WTC11 (cell line): ENCODE measurements around the gene GOLT1A. TPM values are rescaled to one million over a fixed set of nuclear protein-coding genes. Genes with fewer than 3 reads are reported as not detected.

Source experiments
- ATAC-seq: fragments of 200-7000 bp; cut with Tn5 transposase; 2 replicates; pipeline ENCODE4 v1.10.0; 2021; ENCODE audit warnings: mild to moderate bottlenecking, moderate library complexity
- CTCF ChIA-PET: fragments of 300-600 bp; sonication (Branson Sonifier 250); formaldehyde crosslinking; loops from one replicate; lab custom pipeline; 2021; ENCODE audit warnings: antibody characterized with exemption; lab: Charles Lee
- POLR2A ChIA-PET: fragments of 350-600 bp; sonication (Branson Sonifier 250); formaldehyde crosslinking; loops from one replicate; lab custom pipeline; 2021; ENCODE audit warnings: antibody characterized with exemption; lab: Charles Lee
- DNase-seq: peaks from one replicate; pipeline ENCODE4 v3.0.0; 2021; ENCODE audit warnings: low spot score
- H3K27ac Mint-ChIP-seq: 2 replicates; pipeline ENCODE4 v1.8.0; 2021; ENCODE audit warnings: mixed read lengths
- H3K27me3 Mint-ChIP-seq: 2 replicates; pipeline ENCODE4 v1.8.0; 2021; ENCODE audit warnings: low read depth, mild to moderate bottlenecking, moderate library complexity, mixed read lengths
- H3K36me3 Mint-ChIP-seq: 2 replicates; pipeline ENCODE4 v1.8.0; 2021; ENCODE audit warnings: mixed read lengths
- H3K4me1 Mint-ChIP-seq: 2 replicates; pipeline ENCODE4 v1.8.0; 2022; ENCODE audit warnings: mixed read lengths
- H3K4me3 Mint-ChIP-seq: 2 replicates; pipeline ENCODE4 v1.8.0; 2021; ENCODE audit warnings: mild to moderate bottlenecking, moderate library complexity, mixed read lengths
- H3K9me3 Mint-ChIP-seq: 2 replicates; pipeline ENCODE4 v1.8.0; 2021; ENCODE audit warnings: mixed read lengths
- CBFB ChIP-seq: sonication (generic); formaldehyde crosslinking; IDR thresholded peaks from 2 replicates; pipeline ENCODE4 v1.8.1; 2022; ENCODE audit warnings: mild to moderate bottlenecking, low read depth, missing genetic modification reagents
- FOXP1 ChIP-seq: sonication (generic); formaldehyde crosslinking; IDR thresholded peaks from 2 replicates; pipeline ENCODE4 v1.8.0; 2022; ENCODE audit warnings: missing genetic modification reagents, mild to moderate bottlenecking, moderate library complexity, borderline replicate concordance
- GABPB1 ChIP-seq: sonication (generic); formaldehyde crosslinking; IDR thresholded peaks from 2 replicates; pipeline ENCODE4 v1.8.1; 2023; ENCODE audit warnings: mild to moderate bottlenecking, missing genetic modification reagents
- HMGA2 ChIP-seq: fragments of 250-450 bp; sonication (Bioruptor Pico); IDR thresholded peaks from 2 replicates; pipeline ENCODE4 v1.4.0; 2021; ENCODE audit warnings: mild to moderate bottlenecking, moderate library complexity
- OVOL2 ChIP-seq: fragments of 250-450 bp; sonication (Bioruptor Pico); IDR thresholded peaks from 2 replicates; pipeline ENCODE4 v1.9.0; 2021; ENCODE audit warnings: mild to moderate bottlenecking, borderline replicate concordance
- SOX15 ChIP-seq: fragments of 250-450 bp; sonication (Bioruptor Pico); IDR thresholded peaks from 2 replicates; pipeline ENCODE4 v1.9.0; 2021; ENCODE audit warnings: mild to moderate bottlenecking
- ZNF138 ChIP-seq: sonication (generic); formaldehyde crosslinking; conservative IDR thresholded peaks from 2 replicates; pipeline ENCODE4 v1.8.1; 2022; ENCODE audit warnings: mild to moderate bottlenecking, moderate library complexity, missing genetic modification reagents
- ZNF263 ChIP-seq: sonication (generic); formaldehyde crosslinking; IDR thresholded peaks from 2 replicates; pipeline ENCODE4 v1.8.1; 2022; ENCODE audit warnings: low read depth, mild to moderate bottlenecking, moderate library complexity, missing genetic modification reagents
- ZNF423 ChIP-seq: fragments of 250-450 bp; sonication (Bioruptor Pico); IDR thresholded peaks from 2 replicates; pipeline ENCODE4 v2.1.2; 2022; ENCODE audit warnings: mild to moderate bottlenecking, moderate library complexity
- total RNA-seq: library from RNA; stranded (reverse); gene quantifications from 3 replicates; pipeline ENCODE4 v1.2.3, GENCODE V29; 2021
- TF ChIP-seq, protein P1 (sequence below): sonication (generic); formaldehyde crosslinking; IDR thresholded peaks from 2 replicates; pipeline ENCODE4 v1.8.1; 2023; ENCODE audit warnings: mild to moderate bottlenecking, missing genetic modification reagents
- TF ChIP-seq, protein P2 (sequence below): sonication (generic); formaldehyde crosslinking; IDR thresholded peaks from 2 replicates; pipeline ENCODE4 v1.8.0; 2022; ENCODE audit warnings: mild to moderate bottlenecking, missing genetic modification reagents
- TF ChIP-seq, protein P3 (sequence below): sonication (generic); formaldehyde crosslinking; conservative IDR thresholded peaks from 2 replicates; pipeline ENCODE4 v1.8.1; 2022; ENCODE audit warnings: mild to moderate bottlenecking, missing genetic modification reagents
- TF ChIP-seq, protein P4 (sequence below): fragments of 250-450 bp; sonication (Bioruptor Pico); IDR thresholded peaks from 2 replicates; pipeline ENCODE4 v1.8.0; 2021; ENCODE audit warnings: mild to moderate bottlenecking
- TF ChIP-seq, protein P5 (sequence below): sonication (generic); formaldehyde crosslinking; IDR thresholded peaks from 2 replicates; pipeline ENCODE4 v1.8.1; 2023; ENCODE audit warnings: mild to moderate bottlenecking, missing genetic modification reagents, borderline replicate concordance
- TF ChIP-seq, protein P6 (sequence below): sonication (generic); formaldehyde crosslinking; IDR thresholded peaks from 2 replicates; pipeline ENCODE4 v1.8.1; 2022; ENCODE audit warnings: mild to moderate bottlenecking, moderate library complexity, missing genetic modification reagents
- TF ChIP-seq, protein P7 (sequence below): fragments of 250-450 bp; sonication (Bioruptor Pico); conservative IDR thresholded peaks from 2 replicates; pipeline ENCODE4 v1.9.0; 2021; ENCODE audit warnings: mild to moderate bottlenecking
- TF ChIP-seq, protein P8 (sequence below): sonication (generic); formaldehyde crosslinking; IDR thresholded peaks from 2 replicates; pipeline ENCODE4 v1.8.0; 2023; ENCODE audit warnings: mild to moderate bottlenecking, missing genetic modification reagents
- TF ChIP-seq, protein P9 (sequence below): fragments of 250-450 bp; sonication (Bioruptor Pico); IDR thresholded peaks from 2 replicates; pipeline ENCODE4 v1.9.0; 2021; ENCODE audit warnings: moderate library complexity, mild to moderate bottlenecking, inconsistent platforms, borderline replicate concordance

GOLT1A gene
- total RNA-seq, 1 experiment from 2014 or later, result 6.5 TPM

DNA sequence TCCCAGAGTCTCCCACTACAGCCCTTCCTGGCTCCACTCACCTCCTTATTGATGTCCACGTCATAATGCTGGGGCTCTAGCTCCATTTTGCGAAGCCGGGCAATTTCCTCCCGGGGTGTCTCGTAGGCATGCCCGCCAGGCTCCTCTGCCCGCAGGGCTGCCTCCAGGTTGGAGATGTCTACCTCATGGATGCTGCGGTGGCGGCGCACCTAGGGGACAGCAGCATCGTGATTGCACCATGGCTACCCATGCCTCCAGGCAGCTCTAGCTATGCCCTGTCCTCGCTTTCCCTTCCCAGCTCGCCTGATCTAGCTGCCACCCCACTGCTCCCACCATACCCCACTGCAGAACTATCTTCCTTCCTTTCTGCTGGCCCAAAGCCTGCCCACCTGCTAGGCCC is 15.1 kb upstream of the GOLT1A start (continued):
- TF ChIP-seq, protein P1, sequence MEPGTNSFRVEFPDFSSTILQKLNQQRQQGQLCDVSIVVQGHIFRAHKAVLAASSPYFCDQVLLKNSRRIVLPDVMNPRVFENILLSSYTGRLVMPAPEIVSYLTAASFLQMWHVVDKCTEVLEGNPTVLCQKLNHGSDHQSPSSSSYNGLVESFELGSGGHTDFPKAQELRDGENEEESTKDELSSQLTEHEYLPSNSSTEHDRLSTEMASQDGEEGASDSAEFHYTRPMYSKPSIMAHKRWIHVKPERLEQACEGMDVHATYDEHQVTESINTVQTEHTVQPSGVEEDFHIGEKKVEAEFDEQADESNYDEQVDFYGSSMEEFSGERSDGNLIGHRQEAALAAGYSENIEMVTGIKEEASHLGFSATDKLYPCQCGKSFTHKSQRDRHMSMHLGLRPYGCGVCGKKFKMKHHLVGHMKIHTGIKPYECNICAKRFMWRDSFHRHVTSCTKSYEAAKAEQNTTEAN (CRISPR knock-in tag), result no peak
- TF ChIP-seq SOX15 (CRISPR knock-in tag) (no peak), HMGA2 (no peak), ZNF423 (no peak), FOXP1 (CRISPR knock-in tag) (no peak)
- TF ChIP-seq, protein P2, sequence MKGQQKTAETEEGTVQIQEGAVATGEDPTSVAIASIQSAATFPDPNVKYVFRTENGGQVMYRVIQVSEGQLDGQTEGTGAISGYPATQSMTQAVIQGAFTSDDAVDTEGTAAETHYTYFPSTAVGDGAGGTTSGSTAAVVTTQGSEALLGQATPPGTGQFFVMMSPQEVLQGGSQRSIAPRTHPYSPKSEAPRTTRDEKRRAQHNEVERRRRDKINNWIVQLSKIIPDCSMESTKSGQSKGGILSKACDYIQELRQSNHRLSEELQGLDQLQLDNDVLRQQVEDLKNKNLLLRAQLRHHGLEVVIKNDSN, result no peak

DNA sequence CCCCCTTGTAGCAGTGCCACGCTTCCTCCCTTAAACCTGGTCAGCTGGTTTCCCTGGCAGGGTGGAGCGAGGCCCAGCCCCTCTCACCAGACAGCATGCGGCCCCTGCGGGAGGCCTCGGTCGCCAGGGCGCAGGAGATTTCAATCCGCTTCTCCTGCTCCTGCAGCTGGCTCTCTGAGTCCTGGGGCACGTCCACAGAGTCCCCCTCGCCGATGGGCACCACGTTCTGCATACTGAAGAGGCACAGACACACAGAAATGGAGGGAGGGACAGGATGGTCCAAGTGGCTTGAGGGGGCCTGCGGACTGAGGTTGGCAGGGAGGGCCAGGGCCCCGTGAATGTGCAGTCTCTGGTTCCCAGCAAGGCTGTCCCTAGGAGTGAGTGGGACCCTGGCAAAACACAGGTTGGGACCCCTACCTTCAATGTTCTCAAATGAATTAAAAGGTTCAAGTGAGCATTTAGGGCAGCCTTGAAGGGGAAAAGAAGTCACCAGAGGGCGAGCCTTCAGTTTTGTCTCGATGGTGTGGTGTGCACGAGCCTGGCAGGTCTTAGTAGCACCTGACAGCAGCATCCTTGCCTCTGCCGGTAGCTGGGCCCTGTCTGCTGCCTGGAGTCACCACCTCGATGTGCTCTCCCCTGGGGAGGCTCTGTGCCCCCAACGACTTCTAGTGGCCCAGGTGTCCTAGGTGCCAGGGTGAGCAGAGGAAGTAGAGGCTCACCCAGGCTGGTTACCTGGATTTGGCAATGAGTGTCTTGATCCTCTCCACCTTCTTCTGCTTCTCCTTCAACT is 14.4 kb upstream of the GOLT1A start:
- DNase-seq, result no peak
- no peak for ATAC-seq
- H3K4me1 Mint-ChIP-seq, result peaks cover 7% of the 10 kb centered on the region
- peaks cover 4% of the 10 kb centered on the region for H3K36me3 Mint-ChIP-seq
- H3K4me3 Mint-ChIP-seq, result no peak overlapping the region
- H3K9me3 Mint-ChIP-seq, result peaks cover 4% of the 10 kb centered on the region; the same call in 1 of the 2 replicates
- POLR2A ChIA-PET, result no interaction called here
- CTCF ChIA-PET, result interaction anchor here (1.3 to 3.4 kb wide), 4 partner anchors 14 to 66 kb away, joined by 4 to 11 read pairs (median 8); partner anchors contain the start of gene GOLT1A
- H3K27ac Mint-ChIP-seq, result no peak overlapping the region
- H3K27me3 Mint-ChIP-seq, result no peaks in the 10 kb centered on the region
- TF ChIP-seq, protein P3, sequence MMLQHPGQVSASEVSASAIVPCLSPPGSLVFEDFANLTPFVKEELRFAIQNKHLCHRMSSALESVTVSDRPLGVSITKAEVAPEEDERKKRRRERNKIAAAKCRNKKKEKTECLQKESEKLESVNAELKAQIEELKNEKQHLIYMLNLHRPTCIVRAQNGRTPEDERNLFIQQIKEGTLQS (CRISPR knock-in tag), result no peak
- TF ChIP-seq, protein P4, sequence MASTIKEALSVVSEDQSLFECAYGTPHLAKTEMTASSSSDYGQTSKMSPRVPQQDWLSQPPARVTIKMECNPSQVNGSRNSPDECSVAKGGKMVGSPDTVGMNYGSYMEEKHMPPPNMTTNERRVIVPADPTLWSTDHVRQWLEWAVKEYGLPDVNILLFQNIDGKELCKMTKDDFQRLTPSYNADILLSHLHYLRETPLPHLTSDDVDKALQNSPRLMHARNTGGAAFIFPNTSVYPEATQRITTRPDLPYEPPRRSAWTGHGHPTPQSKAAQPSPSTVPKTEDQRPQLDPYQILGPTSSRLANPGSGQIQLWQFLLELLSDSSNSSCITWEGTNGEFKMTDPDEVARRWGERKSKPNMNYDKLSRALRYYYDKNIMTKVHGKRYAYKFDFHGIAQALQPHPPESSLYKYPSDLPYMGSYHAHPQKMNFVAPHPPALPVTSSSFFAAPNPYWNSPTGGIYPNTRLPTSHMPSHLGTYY (CRISPR knock-in tag), result no peak
- TF ChIP-seq, protein P5, sequence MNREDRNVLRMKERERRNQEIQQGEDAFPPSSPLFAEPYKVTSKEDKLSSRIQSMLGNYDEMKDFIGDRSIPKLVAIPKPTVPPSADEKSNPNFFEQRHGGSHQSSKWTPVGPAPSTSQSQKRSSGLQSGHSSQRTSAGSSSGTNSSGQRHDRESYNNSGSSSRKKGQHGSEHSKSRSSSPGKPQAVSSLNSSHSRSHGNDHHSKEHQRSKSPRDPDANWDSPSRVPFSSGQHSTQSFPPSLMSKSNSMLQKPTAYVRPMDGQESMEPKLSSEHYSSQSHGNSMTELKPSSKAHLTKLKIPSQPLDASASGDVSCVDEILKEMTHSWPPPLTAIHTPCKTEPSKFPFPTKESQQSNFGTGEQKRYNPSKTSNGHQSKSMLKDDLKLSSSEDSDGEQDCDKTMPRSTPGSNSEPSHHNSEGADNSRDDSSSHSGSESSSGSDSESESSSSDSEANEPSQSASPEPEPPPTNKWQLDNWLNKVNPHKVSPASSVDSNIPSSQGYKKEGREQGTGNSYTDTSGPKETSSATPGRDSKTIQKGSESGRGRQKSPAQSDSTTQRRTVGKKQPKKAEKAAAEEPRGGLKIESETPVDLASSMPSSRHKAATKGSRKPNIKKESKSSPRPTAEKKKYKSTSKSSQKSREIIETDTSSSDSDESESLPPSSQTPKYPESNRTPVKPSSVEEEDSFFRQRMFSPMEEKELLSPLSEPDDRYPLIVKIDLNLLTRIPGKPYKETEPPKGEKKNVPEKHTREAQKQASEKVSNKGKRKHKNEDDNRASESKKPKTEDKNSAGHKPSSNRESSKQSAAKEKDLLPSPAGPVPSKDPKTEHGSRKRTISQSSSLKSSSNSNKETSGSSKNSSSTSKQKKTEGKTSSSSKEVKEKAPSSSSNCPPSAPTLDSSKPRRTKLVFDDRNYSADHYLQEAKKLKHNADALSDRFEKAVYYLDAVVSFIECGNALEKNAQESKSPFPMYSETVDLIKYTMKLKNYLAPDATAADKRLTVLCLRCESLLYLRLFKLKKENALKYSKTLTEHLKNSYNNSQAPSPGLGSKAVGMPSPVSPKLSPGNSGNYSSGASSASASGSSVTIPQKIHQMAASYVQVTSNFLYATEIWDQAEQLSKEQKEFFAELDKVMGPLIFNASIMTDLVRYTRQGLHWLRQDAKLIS (CRISPR knock-in tag), result no peak
- TF ChIP-seq CBFB (CRISPR knock-in tag), result no peak
- TF ChIP-seq ZNF263 (CRISPR knock-in tag), result no peak
- no peak for TF ChIP-seq GABPB1 (CRISPR knock-in tag)
- TF ChIP-seq, protein P6, sequence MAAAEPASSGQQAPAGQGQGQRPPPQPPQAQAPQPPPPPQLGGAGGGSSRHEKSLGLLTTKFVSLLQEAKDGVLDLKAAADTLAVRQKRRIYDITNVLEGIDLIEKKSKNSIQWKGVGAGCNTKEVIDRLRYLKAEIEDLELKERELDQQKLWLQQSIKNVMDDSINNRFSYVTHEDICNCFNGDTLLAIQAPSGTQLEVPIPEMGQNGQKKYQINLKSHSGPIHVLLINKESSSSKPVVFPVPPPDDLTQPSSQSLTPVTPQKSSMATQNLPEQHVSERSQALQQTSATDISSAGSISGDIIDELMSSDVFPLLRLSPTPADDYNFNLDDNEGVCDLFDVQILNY (CRISPR knock-in tag), result no peak
- TF ChIP-seq, protein P2, result no peak
- TF ChIP-seq, protein P7, sequence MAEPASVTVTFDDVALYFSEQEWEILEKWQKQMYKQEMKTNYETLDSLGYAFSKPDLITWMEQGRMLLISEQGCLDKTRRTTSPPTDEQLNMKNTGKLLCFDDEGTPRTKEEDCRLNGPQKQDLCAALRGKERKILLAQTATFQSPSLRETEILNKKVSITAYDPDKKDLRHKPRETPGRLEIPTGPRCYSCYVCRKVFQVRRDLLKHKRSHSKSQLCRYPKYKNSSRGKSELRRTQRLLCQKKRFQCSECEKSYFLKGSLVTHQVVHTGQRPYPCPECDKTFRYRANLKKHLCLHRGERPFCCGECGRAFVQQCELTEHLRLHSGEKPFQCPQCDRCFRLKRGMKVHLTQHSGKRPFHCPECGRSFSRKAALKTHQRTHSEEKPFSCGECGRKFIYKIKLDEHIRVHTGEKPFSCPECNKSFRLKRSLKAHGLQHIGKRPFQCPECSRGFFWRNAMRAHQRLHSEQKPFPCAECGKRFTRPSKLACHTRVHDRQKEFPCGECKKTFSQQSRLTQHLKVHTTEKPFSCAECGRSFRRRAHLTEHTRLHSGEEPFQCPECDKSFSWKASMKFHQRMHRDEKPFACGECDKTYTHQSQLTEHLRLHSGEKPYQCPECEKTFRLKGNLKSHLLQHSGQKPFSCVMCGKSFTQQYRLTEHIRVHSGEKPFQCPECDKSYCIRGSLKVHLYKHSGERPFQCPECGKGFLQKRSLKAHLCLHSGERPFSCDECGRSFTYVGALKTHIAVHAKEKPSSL, result no peak
- TF ChIP-seq, protein P8, sequence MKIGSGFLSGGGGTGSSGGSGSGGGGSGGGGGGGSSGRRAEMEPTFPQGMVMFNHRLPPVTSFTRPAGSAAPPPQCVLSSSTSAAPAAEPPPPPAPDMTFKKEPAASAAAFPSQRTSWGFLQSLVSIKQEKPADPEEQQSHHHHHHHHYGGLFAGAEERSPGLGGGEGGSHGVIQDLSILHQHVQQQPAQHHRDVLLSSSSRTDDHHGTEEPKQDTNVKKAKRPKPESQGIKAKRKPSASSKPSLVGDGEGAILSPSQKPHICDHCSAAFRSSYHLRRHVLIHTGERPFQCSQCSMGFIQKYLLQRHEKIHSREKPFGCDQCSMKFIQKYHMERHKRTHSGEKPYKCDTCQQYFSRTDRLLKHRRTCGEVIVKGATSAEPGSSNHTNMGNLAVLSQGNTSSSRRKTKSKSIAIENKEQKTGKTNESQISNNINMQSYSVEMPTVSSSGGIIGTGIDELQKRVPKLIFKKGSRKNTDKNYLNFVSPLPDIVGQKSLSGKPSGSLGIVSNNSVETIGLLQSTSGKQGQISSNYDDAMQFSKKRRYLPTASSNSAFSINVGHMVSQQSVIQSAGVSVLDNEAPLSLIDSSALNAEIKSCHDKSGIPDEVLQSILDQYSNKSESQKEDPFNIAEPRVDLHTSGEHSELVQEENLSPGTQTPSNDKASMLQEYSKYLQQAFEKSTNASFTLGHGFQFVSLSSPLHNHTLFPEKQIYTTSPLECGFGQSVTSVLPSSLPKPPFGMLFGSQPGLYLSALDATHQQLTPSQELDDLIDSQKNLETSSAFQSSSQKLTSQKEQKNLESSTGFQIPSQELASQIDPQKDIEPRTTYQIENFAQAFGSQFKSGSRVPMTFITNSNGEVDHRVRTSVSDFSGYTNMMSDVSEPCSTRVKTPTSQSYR, result no peak
- no peak for TF ChIP-seq OVOL2 (CRISPR knock-in tag)
- TF ChIP-seq, protein P9, sequence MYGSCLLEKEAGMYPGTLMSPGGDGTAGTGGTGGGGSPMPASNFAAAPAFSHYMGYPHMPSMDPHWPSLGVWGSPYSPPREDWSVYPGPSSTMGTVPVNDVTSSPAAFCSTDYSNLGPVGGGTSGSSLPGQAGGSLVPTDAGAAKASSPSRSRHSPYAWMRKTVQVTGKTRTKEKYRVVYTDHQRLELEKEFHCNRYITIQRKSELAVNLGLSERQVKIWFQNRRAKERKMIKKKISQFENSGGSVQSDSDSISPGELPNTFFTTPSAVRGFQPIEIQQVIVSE (CRISPR knock-in tag), result no peak
- no peak for TF ChIP-seq ZNF138
